Esophagus squamous epithelium (tissue), 4 donors: ENCODE measurements around the gene MS4A18.

ENCODE experiments used
- CTCF ChIP-seq, 6 experiments: fragments of 450-650 bp in 4 of 6; fragments of 200-600 bp in 2 of 6; sonication (generic) in 2 of 6; IDR thresholded peaks; one replicate each; pipeline ENCODE4 v1.5.1; 2016 to 2019; ENCODE audit warnings: antibody characterized with exemption in 6 of 6, mild to moderate bottlenecking in 4 of 6, moderate library complexity in 4 of 6
- POLR2A ChIP-seq, 4 donors: fragments of 450-650 bp; IDR thresholded peaks; one replicate each; pipeline ENCODE4 v1.6.1; 2017; ENCODE audit warnings: antibody characterized with exemption in 4 of 4, mild to moderate bottlenecking in 4 of 4, moderate library complexity in 3 of 4

GRCh38 chr11:60706931-60707330, 17.6 kb upstream of the MS4A18 start:
- no peak for TF ChIP-seq CTCF (IDR thresholded peaks at IDR 0.05)
- TF ChIP-seq POLR2A (IDR thresholded peaks at IDR 0.05) = no peak
